ENCODE measurements around the gene LRRC36. TPM values are rescaled to one million over a fixed set of nuclear protein-coding genes. Genes with fewer than 3 reads are reported as not detected.
A peak's percentile ranks its signal among the peaks of the same experiment; 100 is the strongest.
"Not testable (repeated sequence)": the region's sequence is repeated elsewhere in the genome, so short reads cannot be mapped to it uniquely, and the experiment has no call there.

The LRRC36 gene
- total RNA-seq, 4 donors from 2014 or later: 0.33 TPM; not detected in 3

GRCh38 chr16:67413978-67414911 is 87.6 kb downstream of the LRRC36 start:
- Histone ChIP-seq H3K27ac (replicated peaks in 1 of 4) (no peak overlapping the region), H3K4me1 (peaks cover 12 to 28% (median 19%) of the 10 kb centered on the region in 4 donors), H3K9me3 (no peaks in the 10 kb centered on the region), H3K27me3 (no peaks in the 10 kb centered on the region), H3K4me3 (no peak overlapping the region), H3K36me3 (peaks cover 0 to 3% (median 0%) of the 10 kb centered on the region in 4 donors)
- 68% methylated on average over 6 of the region's 6 CpGs for WGBS
- intact Hi-C loops (cut with DNase I): no loop called here
- DNase-seq (ENCODE audit: extremely low spot score): no peak
- TF ChIP-seq POLR2AphosphoS5 (IDR thresholded peaks at IDR 0.05): no peak
- no peak for TF ChIP-seq CTCF (IDR thresholded peaks at IDR 0.05)
- no peak for TF ChIP-seq EP300 (IDR thresholded peaks at IDR 0.05)
- no peak for TF ChIP-seq POLR2A (IDR thresholded peaks at IDR 0.05; ENCODE audit: low read depth)

GRCh38 chr16:67415421-67415820 is 88.8 kb downstream of the LRRC36 start:
- Histone ChIP-seq H3K4me3 (peak overlapping the region; percentile 70 to 93 (median 77)), H3K27ac (replicated peaks in 1 of 4) (peak overlapping the region; percentile 77 to 87 (median 82)), H3K4me1 (peaks cover 12 to 28% (median 19%) of the 10 kb centered on the region in 4 donors)
- DNase-seq (ENCODE audit: extremely low spot score); H3K36me3 ChIP-seq; H3K9me3 ChIP-seq; H3K27me3 ChIP-seq: not testable (repeated sequence)
- intact Hi-C loops (cut with DNase I): loop anchor here (5.0 kb wide), 1 partner anchor 43 kb away; no protein-coding TSS in a partner anchor
- 90% methylated on average over 19 of the region's 19 CpGs for WGBS

- WGBS: 2% methylated on average over 43 of the region's 73 CpGs
- peak within 1 kb of the TSS; percentile 70 to 93 (median 77) for H3K4me3 ChIP-seq
- DNase-seq (ENCODE audit: extremely low spot score): no peak
- H3K9me3 ChIP-seq: no peaks in the 10 kb centered on the region
- intact Hi-C loops (cut with DNase I): loop anchor here (5.0 kb wide), 1 partner anchor 44 kb away; no protein-coding TSS in a partner anchor
- TF ChIP-seq POLR2A (IDR thresholded peaks at IDR 0.05; ENCODE audit: low read depth) (no peak), POLR2AphosphoS5 (IDR thresholded peaks at IDR 0.05) (peak; percentile 71 to 72), EP300 (IDR thresholded peaks at IDR 0.05) (no peak), CTCF (IDR thresholded peaks at IDR 0.05) (peak; percentile 51 to 62 (median 57))
- no peaks in the 10 kb centered on the region for H3K27me3 ChIP-seq
- peaks cover 12 to 28% (median 19%) of the 10 kb centered on the region in 4 donors for H3K4me1 ChIP-seq
- H3K36me3 ChIP-seq: no peaks in the 10 kb centered on the region
- H3K27ac ChIP-seq (replicated peaks in 1 of 4): peak within 1 kb of the TSS; percentile 77 to 87 (median 82)
Observed at GRCh38 chr16:67415872-67416793, 89.5 kb downstream of the LRRC36 start, which contains the start of gene ZDHHC1. ZDHHC1 (minus strand) TSS chr16:67416477; CDS start chr16:67407775, 8,702 bp downstream.

- 90% methylated on average over 2 of the region's 2 CpGs for WGBS
- no peak for DNase-seq (ENCODE audit: extremely low spot score)
- no peak overlapping the region for H3K27ac ChIP-seq (replicated peaks in 1 of 4)
- TF ChIP-seq POLR2AphosphoS5 (IDR thresholded peaks at IDR 0.05) (no peak), POLR2A (IDR thresholded peaks at IDR 0.05; ENCODE audit: low read depth) (no peak), CTCF (IDR thresholded peaks at IDR 0.05) (no peak), EP300 (IDR thresholded peaks at IDR 0.05) (no peak)
- no peaks in the 10 kb centered on the region for H3K27me3 ChIP-seq
- H3K4me1 ChIP-seq: peaks cover 12 to 28% (median 19%) of the 10 kb centered on the region in 4 donors
- intact Hi-C loops (cut with DNase I): loop anchor here (5.0 kb wide), 1 partner anchor 45 kb away; no protein-coding TSS in a partner anchor
- no peaks in the 10 kb centered on the region for H3K36me3 ChIP-seq
- no peaks in the 10 kb centered on the region for H3K9me3 ChIP-seq
- no peak overlapping the region for H3K4me3 ChIP-seq
Observed at GRCh38 chr16:67417333-67418061, 90.9 kb downstream of the LRRC36 start.

Data from esophagus muscularis mucosa (tissue), 4 donors.